22Rv1 (cell line): ENCODE data around the gene VWF.

Experiments used
- CTCF ChIP-seq: fragments of 450-650 bp; IDR thresholded peaks from 2 replicates; pipeline ENCODE4 v1.5.1; 2017; ENCODE audit warnings: mild to moderate bottlenecking
- ZFX ChIP-seq: fragments of 450-650 bp; IDR thresholded peaks from 2 replicates; pipeline ENCODE4 v1.6.1; 2017; ENCODE audit warnings: antibody characterized with exemption, borderline replicate concordance

- TF ChIP-seq CTCF (peak; percentile 100), ZFX (no peak)
Observed at GRCh38 chr12:6039894-6040601, 84.4 kb downstream of the VWF start.
